ENCODE data around the gene TRAFD1. TPM values are rescaled to one million over a fixed set of nuclear protein-coding genes. Genes with fewer than 3 reads are reported as not detected.

The TRAFD1 gene
- total RNA-seq, 4 donors from 2014 or later = 44.6 to 88.1 (median 54.6) TPM

DNA sequence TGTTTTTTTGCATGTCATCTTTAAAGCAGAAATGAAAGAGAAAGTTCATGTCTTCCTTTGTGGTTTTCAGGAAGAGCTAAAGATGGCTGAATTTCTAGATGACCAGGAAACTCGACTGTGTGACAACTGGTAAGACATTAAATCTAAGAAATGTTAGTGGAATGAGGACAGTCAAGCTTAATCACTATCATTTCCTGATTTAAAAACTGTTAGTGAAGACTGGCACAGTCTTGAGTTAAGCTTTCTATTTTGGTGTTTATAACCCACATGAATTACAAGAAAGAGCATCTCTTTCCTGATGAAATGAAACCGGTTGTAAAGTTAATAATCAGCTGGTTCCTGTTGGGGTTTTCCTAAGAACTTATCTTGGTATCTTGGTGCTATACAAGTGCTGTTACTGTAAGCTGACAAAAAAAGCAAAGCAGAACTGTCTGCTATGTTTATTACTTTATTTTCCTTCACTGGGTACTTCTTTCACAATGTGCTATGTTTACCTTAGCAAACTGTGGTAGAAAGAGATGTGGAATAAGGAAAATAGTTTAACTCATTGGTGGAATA lies 5.2 kb downstream of the TRAFD1 start:
- peak overlapping the region; percentile 10 for H3K4me3 ChIP-seq
- no peak for DNase-seq (ENCODE audit: low spot score in 2 of 2)
- H3K27ac ChIP-seq = peak overlapping the region; percentile 73
- TF ChIP-seq POLR2A (IDR thresholded peaks at IDR 0.05) (no peak), EP300 (IDR thresholded peaks at IDR 0.05) (no peak), POLR2AphosphoS5 (IDR thresholded peaks at IDR 0.05) (no peak)
- TF ChIP-seq, protein P1, sequence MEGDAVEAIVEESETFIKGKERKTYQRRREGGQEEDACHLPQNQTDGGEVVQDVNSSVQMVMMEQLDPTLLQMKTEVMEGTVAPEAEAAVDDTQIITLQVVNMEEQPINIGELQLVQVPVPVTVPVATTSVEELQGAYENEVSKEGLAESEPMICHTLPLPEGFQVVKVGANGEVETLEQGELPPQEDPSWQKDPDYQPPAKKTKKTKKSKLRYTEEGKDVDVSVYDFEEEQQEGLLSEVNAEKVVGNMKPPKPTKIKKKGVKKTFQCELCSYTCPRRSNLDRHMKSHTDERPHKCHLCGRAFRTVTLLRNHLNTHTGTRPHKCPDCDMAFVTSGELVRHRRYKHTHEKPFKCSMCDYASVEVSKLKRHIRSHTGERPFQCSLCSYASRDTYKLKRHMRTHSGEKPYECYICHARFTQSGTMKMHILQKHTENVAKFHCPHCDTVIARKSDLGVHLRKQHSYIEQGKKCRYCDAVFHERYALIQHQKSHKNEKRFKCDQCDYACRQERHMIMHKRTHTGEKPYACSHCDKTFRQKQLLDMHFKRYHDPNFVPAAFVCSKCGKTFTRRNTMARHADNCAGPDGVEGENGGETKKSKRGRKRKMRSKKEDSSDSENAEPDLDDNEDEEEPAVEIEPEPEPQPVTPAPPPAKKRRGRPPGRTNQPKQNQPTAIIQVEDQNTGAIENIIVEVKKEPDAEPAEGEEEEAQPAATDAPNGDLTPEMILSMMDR (IDR thresholded peaks at IDR 0.05) = no peak
- peaks cover 10% of the 10 kb centered on the region for H3K36me3 ChIP-seq
- no peaks in the 10 kb centered on the region for H3K9me3 ChIP-seq
- H3K4me1 ChIP-seq = peaks cover 89% of the 10 kb centered on the region
- 5% methylated on average over 2 of the region's 2 CpGs for WGBS
- H3K27me3 ChIP-seq = no peaks in the 10 kb centered on the region

DNA sequence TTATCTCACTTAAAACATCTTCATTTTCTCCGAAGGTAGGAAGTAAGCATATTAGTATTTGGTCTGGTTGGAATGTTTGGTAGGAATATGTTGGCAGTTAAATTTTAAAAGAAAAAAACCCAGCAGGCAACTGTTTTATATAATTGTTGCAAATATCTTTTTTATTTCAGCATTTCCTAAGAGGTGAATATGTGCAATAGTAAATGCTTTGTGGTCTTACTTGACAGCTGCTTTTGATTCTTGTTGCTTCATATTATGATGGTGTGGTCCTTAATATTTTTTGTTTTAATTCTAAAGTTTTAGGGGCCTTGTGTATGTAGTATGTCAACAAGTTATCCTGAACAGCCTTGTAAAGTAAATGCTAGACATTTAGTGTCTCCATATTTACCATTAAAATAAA lies 6.3 kb downstream of the TRAFD1 start:
- Histone ChIP-seq H3K27me3 (no peaks in the 10 kb centered on the region), H3K36me3 (peaks cover 22% of the 10 kb centered on the region), H3K4me3 (no peak overlapping the region), H3K4me1 (peaks cover 80% of the 10 kb centered on the region), H3K27ac (peak overlapping the region; percentile 73), H3K9me3 (no peaks in the 10 kb centered on the region)
- TF ChIP-seq, protein P1 (IDR thresholded peaks at IDR 0.05) = no peak
- TF ChIP-seq POLR2AphosphoS5 (IDR thresholded peaks at IDR 0.05) = no peak
- no peak for TF ChIP-seq EP300 (IDR thresholded peaks at IDR 0.05)
- no peak for TF ChIP-seq POLR2A (IDR thresholded peaks at IDR 0.05)
- no peak for DNase-seq (ENCODE audit: low spot score in 2 of 2)
- WGBS = 29% methylated on average over 1 of the region's 1 CpG

DNA sequence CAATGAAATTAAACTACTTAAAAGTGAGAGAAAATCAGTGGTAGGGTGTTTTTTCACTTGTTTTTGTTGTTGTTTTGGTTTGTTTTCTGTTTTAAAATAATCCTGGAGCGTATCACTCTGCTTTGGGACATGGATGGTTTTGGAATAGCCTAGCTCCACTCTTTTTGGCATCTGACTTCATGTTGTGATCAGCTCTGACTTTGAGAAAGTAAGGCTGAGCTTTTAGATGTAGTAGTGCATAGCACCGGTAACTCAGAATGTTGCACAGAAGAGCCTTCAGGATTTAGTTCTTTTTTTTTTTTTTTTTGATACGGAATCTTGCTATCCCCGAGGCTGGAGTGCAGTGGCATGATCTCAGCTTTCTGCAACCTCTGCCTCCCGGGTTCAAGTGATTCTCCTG lies 8.1 kb downstream of the TRAFD1 start:
- Histone ChIP-seq H3K27me3 (no peaks in the 10 kb centered on the region), H3K9me3 (no peaks in the 10 kb centered on the region), H3K36me3 (peaks cover 38% of the 10 kb centered on the region), H3K27ac (no peak overlapping the region), H3K4me1 (peaks cover 63% of the 10 kb centered on the region), H3K4me3 (no peak overlapping the region)
- 87% methylated on average over 5 of the region's 5 CpGs for WGBS
- DNase-seq (ENCODE audit: low spot score in 2 of 2) = no peak
- TF ChIP-seq POLR2AphosphoS5 (IDR thresholded peaks at IDR 0.05) (no peak), POLR2A (IDR thresholded peaks at IDR 0.05) (no peak), EP300 (IDR thresholded peaks at IDR 0.05) (no peak)
- TF ChIP-seq, protein P1 (IDR thresholded peaks at IDR 0.05) = no peak

DNA sequence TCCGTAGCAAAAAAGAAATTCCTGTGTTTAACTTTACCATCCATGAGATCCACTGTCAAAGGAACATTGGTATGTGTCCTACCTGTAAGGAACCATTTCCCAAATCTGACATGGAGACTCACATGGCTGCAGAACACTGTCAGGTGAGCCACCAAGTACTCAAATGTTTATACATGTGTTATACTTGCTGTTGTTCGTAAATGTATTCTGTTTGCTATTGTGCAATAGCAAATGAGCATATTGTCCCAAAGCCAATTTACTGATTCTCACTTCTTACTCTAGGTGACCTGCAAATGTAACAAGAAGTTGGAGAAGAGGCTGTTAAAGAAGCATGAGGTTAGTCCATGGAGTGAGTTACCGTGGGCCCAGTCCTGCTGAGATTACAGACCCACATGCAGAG lies 9.4 kb downstream of the TRAFD1 start:
- WGBS = 61% methylated on average over 3 of the region's 3 CpGs

DNA sequence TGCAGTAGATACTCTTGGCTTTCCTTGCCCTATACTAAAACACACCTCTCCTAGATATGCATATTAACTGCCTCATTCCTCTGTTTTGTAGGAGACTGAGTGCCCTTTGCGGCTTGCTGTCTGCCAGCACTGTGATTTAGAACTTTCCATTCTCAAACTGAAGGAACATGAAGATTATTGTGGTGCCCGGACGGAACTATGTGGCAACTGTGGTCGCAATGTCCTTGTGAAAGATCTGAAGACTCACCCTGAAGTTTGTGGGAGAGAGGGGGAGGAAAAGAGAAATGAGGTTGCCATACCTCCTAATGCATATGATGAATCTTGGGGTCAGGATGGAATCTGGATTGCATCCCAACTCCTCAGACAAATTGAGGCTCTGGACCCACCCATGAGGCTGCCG lies 15.4 kb downstream of the TRAFD1 start:
- Histone ChIP-seq H3K27me3 (no peaks in the 10 kb centered on the region), H3K27ac (no peak overlapping the region), H3K9me3 (no peaks in the 10 kb centered on the region), H3K4me1 (no peaks in the 10 kb centered on the region), H3K4me3 (no peak overlapping the region), H3K36me3 (peaks cover 96% of the 10 kb centered on the region)
- 86% methylated on average over 5 of the region's 5 CpGs for WGBS
- TF ChIP-seq EP300 (IDR thresholded peaks at IDR 0.05) = no peak
- no peak for TF ChIP-seq POLR2A (IDR thresholded peaks at IDR 0.05)
- no peak for TF ChIP-seq POLR2AphosphoS5 (IDR thresholded peaks at IDR 0.05)
- TF ChIP-seq, protein P1 (IDR thresholded peaks at IDR 0.05) = no peak
- DNase-seq (ENCODE audit: low spot score in 2 of 2) = no peak

More for the DNA sequence above, 9.4 kb downstream of the TRAFD1 start:
- Histone ChIP-seq H3K36me3 (peaks cover 51% of the 10 kb centered on the region), H3K27ac (peak overlapping the region; percentile 50), H3K4me3 (no peak overlapping the region), H3K4me1 (peaks cover 50% of the 10 kb centered on the region), H3K27me3 (no peaks in the 10 kb centered on the region), H3K9me3 (no peaks in the 10 kb centered on the region)
- TF ChIP-seq POLR2AphosphoS5 (IDR thresholded peaks at IDR 0.05) (no peak), POLR2A (IDR thresholded peaks at IDR 0.05) (no peak), EP300 (IDR thresholded peaks at IDR 0.05) (no peak)
- TF ChIP-seq, protein P1 (IDR thresholded peaks at IDR 0.05) = no peak
- no peak for DNase-seq (ENCODE audit: low spot score in 2 of 2)

Measured in suprapubic skin (tissue), 4 donors.